ENCODE results near the gene OCA2. TPM values are rescaled to one million over a fixed set of nuclear protein-coding genes. Genes with fewer than 3 reads are reported as not detected.

OCA2 gene
- total and polyA plus RNA-seq, 12 donors, result 0.13 to 0.44 (median 0.23) TPM; not detected in 7

DNA sequence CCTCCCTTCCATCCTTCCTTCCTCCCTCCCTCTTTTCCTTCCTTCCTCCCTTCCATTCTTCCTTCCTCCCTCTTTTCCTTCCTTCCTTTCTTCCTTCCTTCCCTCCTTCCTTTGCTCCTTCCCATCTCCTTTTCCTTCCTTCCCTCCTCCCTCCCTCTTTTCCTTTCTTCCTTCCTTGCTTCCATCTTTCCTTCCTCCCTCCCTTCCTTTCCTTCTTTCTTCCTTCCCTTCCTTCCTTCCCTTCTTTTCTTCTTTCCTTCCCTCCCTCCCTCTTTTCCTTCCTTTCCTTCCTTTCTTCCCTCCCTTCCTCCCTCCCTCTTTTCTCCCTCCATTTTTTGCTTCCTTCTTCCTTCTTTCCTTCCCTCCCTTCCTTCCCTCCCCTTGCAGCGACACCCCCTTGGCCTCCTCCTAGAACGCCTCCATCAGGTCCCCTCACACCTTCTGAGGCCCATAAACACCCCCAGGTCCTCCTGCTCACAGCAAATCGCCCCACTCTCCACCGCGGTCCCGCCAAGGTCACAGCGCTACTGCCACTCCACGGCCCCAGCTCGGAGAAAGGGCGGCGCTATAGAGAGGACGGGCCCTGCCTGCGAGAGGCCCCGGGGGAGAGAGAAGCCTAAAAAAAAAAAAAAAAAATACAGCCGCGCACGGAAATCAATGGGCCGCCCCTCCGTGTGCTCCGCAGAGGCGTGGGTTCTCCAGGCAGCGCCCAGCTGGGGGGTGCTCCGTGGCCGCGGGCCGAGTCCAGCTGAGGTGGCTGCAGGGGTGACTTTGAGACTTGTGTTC, 328.2 kb downstream of the OCA2 start:
- intact Hi-C loops (cut with DNase I), result no loop called here
- H3K27ac ChIP-seq, result no peak overlapping the region
- no peaks in the 10 kb centered on the region for H3K27me3 ChIP-seq
- DNase-seq, result no peak
- no peaks in the 10 kb centered on the region for H3K36me3 ChIP-seq (replicated peaks in 1 of 2)
- TF ChIP-seq, protein P1, sequence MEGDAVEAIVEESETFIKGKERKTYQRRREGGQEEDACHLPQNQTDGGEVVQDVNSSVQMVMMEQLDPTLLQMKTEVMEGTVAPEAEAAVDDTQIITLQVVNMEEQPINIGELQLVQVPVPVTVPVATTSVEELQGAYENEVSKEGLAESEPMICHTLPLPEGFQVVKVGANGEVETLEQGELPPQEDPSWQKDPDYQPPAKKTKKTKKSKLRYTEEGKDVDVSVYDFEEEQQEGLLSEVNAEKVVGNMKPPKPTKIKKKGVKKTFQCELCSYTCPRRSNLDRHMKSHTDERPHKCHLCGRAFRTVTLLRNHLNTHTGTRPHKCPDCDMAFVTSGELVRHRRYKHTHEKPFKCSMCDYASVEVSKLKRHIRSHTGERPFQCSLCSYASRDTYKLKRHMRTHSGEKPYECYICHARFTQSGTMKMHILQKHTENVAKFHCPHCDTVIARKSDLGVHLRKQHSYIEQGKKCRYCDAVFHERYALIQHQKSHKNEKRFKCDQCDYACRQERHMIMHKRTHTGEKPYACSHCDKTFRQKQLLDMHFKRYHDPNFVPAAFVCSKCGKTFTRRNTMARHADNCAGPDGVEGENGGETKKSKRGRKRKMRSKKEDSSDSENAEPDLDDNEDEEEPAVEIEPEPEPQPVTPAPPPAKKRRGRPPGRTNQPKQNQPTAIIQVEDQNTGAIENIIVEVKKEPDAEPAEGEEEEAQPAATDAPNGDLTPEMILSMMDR (IDR thresholded peaks at IDR 0.05), result no peak
- no peak for TF ChIP-seq POLR2A (IDR thresholded peaks at IDR 0.05)
- WGBS, 4 donors, result 94 to 96% (median 94%) methylated on average over 26 of the region's 26 CpGs
- H3K4me3 ChIP-seq, result no peak overlapping the region
- H3K9me3 ChIP-seq (replicated peaks in 1 of 3), result no peaks in the 10 kb centered on the region
- no peaks in the 10 kb centered on the region for H3K4me1 ChIP-seq (replicated peaks in 1 of 2)

DNA sequence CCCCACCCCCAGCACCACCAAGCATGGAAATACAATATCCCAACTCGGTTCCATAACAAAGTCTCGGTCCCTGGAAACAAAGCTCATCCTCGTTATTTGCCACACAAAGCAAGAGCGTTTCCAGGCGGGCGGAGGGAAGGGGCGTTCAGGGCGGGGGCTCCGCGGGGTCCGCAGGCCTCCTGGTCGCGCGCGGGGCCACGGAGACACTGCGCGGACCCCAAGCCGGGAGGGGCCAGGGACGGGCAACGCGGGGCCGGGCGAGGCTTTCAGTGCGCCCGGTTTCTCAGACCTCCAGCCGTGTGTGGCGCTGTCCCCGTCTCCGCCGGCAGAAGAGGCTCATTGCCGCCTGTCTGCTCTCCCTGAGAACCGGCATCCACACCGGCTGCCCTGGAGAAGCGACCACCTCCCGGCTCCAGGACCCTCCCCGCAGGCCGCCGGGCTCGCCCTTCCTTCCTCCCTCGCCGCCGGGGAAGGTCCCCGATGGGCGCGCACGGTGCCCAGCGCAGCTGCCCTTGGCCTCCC, 329.0 kb downstream of the OCA2 start:
- Histone ChIP-seq H3K36me3 (replicated peaks in 1 of 2) (no peaks in the 10 kb centered on the region), H3K27ac (no peak overlapping the region), H3K27me3 (no peaks in the 10 kb centered on the region), H3K9me3 (replicated peaks in 1 of 3) (no peaks in the 10 kb centered on the region), H3K4me3 (no peak overlapping the region), H3K4me1 (replicated peaks in 1 of 2) (no peaks in the 10 kb centered on the region)
- intact Hi-C loops (cut with DNase I), result no loop called here
- DNase-seq, result no peak
- 77 to 85% (median 83%) methylated on average over 43 to 48 of the region's 48 CpGs for WGBS, 4 donors
- TF ChIP-seq, protein P1 (IDR thresholded peaks at IDR 0.05), result no peak
- TF ChIP-seq POLR2A (IDR thresholded peaks at IDR 0.05), result no peak

DNA sequence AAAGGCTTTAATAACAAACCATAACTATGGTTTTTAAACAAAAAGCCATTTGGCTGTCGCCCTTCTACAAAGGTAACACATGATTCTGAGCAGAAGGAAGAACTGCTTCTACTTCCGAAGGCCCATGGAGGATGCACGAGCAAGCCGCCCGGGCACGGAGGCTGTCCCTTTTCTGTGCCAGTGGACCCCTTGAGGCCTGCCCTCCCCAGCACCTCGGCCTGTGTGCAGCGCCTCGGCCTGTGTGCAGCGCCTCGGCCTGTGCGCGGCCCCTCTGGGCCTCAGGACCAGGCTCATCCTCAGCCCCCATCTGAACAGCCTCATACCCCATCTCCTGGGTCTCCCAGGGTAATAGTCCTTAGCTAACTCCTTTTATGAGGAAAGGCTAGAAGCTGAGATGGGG, 329.5 kb downstream of the OCA2 start:
- H3K36me3 ChIP-seq (replicated peaks in 1 of 2), result no peaks in the 10 kb centered on the region
- no peak overlapping the region for H3K27ac ChIP-seq
- DNase-seq, result no peak
- no peaks in the 10 kb centered on the region for H3K9me3 ChIP-seq (replicated peaks in 1 of 3)
- H3K4me3 ChIP-seq, result no peak overlapping the region
- WGBS, 4 donors, result 90 to 96% (median 93%) methylated on average over 9 to 13 of the region's 13 CpGs
- intact Hi-C loops (cut with DNase I), result no loop called here
- no peaks in the 10 kb centered on the region for H3K4me1 ChIP-seq (replicated peaks in 1 of 2)
- TF ChIP-seq POLR2A (IDR thresholded peaks at IDR 0.05), result no peak
- TF ChIP-seq, protein P1 (IDR thresholded peaks at IDR 0.05), result no peak
- no peaks in the 10 kb centered on the region for H3K27me3 ChIP-seq

DNA sequence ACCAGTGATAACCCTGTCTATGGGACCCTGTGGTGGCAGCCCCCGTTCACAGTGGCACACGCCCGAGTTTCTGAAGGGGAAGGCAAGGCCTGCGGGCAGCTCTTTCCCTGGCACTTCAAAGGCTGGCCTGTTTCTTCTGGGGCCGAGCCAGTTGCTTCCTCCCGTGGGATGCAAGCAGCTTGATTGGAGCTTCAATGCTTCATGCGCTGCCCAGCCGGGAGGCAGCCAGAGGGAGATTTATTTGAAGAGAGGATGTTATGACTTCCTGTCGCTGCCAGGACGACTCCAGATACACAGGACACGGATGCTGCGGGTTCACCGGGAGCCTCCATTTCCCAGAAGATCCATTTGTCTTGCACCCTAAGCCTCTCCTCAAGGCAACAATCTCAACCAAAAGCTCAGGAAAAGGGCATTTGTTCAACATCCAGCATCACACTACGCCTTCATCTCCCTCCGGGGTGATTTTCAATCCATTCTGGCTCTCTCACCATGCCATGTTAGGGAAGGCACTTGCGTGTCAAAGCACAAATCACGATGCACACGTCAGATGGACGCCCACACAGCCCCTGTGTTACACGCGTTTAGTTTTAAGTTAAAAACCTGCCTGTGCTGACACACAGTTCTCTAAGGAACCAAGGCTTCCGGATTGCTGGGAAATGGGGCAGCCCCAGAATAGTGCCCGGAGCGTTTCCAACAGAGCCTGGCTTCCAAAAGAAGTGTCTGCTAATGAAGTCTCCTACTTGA, 330.2 kb downstream of the OCA2 start:
- intact Hi-C loops (cut with DNase I), result no loop called here
- TF ChIP-seq, protein P1 (IDR thresholded peaks at IDR 0.05), result no peak
- no peak for TF ChIP-seq POLR2A (IDR thresholded peaks at IDR 0.05)
- H3K9me3 ChIP-seq (replicated peaks in 1 of 3), result no peaks in the 10 kb centered on the region
- H3K36me3 ChIP-seq (replicated peaks in 1 of 2), result no peaks in the 10 kb centered on the region
- no peak overlapping the region for H3K27ac ChIP-seq
- DNase-seq, result no peak
- no peaks in the 10 kb centered on the region for H3K27me3 ChIP-seq
- H3K4me1 ChIP-seq (replicated peaks in 1 of 2), result no peaks in the 10 kb centered on the region
- WGBS, 4 donors, result 63 to 72% (median 66%) methylated on average over 24 of the region's 24 CpGs
- no peak overlapping the region for H3K4me3 ChIP-seq
